ENCODE results near the gene CDC34. TPM values are rescaled to one million over a fixed set of nuclear protein-coding genes. Genes with fewer than 3 reads are reported as not detected.

Gene CDC34
- total and polyA plus RNA-seq, 9 of the 15 experiments (the other 6 are each of a cell fraction or from before 2014, with no cell fraction given): 0.80 to 203 (median 65.5) TPM

DNA sequence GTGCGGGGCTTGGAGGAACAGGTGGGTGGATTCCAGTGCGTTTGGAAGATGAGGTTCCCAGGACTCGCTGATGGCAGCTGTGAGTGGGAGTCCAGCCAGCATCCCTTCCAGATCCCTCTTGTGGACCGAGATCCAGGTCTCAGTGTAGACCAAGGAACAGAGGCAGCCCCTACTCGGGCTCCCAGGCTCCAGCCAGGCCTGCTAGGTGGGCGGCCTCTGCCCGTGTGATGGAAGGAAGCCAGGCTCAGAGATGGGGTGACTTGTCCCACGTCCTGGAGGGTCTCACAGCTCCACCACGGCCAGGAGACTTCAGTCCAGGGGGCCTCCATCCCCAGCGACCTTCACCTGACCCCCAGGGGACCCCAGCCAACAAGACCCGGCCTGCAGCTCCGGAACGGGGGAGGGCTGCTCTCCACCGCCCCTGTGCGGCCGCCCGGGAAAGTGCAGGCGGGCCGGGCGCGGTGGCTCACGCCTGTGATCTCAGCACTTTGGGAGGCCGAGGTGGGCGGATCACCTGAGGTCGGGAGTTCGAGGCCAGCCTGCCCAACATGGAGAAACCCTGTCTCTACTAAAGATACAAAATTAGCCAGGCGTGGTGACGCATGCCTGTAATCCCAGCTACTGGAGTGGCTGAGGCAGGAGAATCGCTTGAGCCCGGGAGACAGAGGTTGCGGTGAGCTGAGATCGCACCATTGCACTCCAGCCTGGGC lies 36.0 kb upstream of the CDC34 start (continued):
- TF ChIP-seq HDGF (IDR thresholded peaks at IDR 0.05) (no peak), MXI1 (IDR thresholded peaks at IDR 0.05; ENCODE audit: low read depth, low read length) (no peak), HDAC1 (IDR thresholded peaks at IDR 0.05) (peak in 1 of 2 experiments; percentile 55; a peak in 2 of 4 replicates), HSF4 (CRISPR knock-in tag; IDR thresholded peaks at IDR 0.05; ENCODE audit: borderline replicate concordance) (no peak), AFF4 (CRISPR knock-in tag; IDR thresholded peaks at IDR 0.05) (no peak), TFAM (CRISPR knock-in tag; conservative IDR thresholded peaks at IDR 0.05) (no peak), MIER1 (IDR thresholded peaks at IDR 0.05; ENCODE audit: low read depth) (peak; percentile 47; the same call in 1 of the 2 replicates), KLF16 (IDR thresholded peaks at IDR 0.05) (peak; percentile 54; the same call in 1 of the 2 replicates), SMARCA5 (IDR thresholded peaks at IDR 0.05) (peak; percentile 79), YBX1 (IDR thresholded peaks at IDR 0.05) (no peak), CSDE1 (IDR thresholded peaks at IDR 0.05) (no peak), MYNN (IDR thresholded peaks at IDR 0.05) (no peak), MYNN (CRISPR knock-in tag; IDR thresholded peaks at IDR 0.05) (no peak), TBL1XR1 (IDR thresholded peaks at IDR 0.05; ENCODE audit: low read length in 2 of 2) (no peak), BRF2 (IDR thresholded peaks at IDR 0.05; ENCODE audit: borderline replicate concordance, insufficient read depth, insufficient read length) (no peak), ERF (CRISPR knock-in tag; IDR thresholded peaks at IDR 0.05) (no peak)
- TF ChIP-seq, protein P1, sequence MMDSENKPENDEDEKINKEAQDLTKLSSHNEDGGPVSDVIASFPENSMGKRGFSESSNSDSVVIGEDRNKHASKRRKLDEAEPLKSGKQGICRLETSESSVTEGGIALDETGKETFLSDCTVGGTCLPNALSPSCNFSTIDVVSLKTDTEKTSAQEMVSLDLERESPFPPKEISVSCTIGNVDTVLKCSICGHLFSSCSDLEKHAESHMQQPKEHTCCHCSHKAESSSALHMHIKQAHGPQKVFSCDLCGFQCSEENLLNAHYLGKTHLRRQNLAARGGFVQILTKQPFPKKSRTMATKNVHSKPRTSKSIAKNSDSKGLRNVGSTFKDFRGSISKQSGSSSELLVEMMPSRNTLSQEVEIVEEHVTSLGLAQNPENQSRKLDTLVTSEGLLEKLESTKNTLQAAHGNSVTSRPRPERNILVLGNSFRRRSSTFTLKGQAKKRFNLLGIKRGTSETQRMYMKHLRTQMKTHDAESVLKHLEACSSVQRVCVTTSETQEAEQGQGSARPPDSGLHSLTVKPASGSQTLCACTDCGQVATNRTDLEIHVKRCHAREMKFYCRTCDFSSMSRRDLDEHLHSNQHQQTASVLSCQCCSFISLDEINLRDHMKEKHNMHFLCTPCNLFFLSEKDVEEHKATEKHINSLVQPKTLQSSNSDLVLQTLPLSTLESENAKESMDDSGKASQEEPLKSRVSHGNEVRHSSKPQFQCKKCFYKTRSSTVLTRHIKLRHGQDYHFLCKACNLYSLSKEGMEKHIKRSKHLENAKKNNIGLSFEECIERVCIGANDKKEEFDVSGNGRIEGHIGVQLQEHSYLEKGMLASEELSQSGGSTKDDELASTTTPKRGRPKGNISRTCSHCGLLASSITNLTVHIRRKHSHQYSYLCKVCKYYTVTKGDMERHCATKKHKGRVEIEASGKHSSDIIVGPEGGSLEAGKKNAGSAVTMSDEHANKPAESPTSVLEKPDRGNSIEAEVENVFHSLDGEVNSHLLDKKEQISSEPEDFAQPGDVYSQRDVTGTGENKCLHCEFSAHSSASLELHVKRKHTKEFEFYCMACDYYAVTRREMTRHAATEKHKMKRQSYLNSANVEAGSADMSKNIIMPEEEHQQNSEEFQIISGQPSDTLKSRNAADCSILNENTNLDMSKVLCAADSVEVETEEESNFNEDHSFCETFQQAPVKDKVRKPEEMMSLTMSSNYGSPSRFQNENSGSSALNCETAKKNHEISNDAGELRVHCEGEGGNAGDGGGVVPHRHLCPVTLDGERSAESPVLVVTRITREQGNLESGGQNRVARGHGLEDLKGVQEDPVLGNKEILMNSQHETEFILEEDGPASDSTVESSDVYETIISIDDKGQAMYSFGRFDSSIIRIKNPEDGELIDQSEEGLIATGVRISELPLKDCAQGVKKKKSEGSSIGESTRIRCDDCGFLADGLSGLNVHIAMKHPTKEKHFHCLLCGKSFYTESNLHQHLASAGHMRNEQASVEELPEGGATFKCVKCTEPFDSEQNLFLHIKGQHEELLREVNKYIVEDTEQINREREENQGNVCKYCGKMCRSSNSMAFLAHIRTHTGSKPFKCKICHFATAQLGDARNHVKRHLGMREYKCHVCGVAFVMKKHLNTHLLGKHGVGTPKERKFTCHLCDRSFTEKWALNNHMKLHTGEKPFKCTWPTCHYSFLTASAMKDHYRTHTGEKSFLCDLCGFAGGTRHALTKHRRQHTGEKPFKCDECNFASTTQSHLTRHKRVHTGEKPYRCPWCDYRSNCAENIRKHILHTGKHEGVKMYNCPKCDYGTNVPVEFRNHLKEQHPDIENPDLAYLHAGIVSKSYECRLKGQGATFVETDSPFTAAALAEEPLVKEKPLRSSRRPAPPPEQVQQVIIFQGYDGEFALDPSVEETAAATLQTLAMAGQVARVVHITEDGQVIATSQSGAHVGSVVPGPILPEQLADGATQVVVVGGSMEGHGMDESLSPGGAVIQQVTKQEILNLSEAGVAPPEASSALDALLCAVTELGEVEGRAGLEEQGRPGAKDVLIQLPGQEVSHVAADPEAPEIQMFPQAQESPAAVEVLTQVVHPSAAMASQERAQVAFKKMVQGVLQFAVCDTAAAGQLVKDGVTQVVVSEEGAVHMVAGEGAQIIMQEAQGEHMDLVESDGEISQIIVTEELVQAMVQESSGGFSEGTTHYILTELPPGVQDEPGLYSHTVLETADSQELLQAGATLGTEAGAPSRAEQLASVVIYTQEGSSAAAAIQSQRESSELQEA (IDR thresholded peaks at IDR 0.05; ENCODE audit: low read depth): no peak

All from K562 (cell line).